Neural crest cell (in vitro differentiated cells): ENCODE measurements around the gene IGDCC3. TPM values are rescaled to one million over a fixed set of nuclear protein-coding genes. Genes with fewer than 3 reads are reported as not detected.

ENCODE experiments used
- DNase-seq: peaks from one replicate; pipeline ENCODE4 v3.0.0; 2021; ENCODE audit warnings: low read depth, mixed read lengths, low spot score
- H3K27ac Mint-ChIP-seq: one replicate; pipeline ENCODE4 v1.8.0; 2021; ENCODE audit warnings: mild to moderate bottlenecking, mixed read lengths; ENCODE audit not compliant: unreplicated experiment
- H3K27me3 Mint-ChIP-seq: 2 replicates; pipeline ENCODE4 v1.8.0; 2021; ENCODE audit warnings: low read depth, mild to moderate bottlenecking, mixed read lengths
- H3K36me3 Mint-ChIP-seq: 2 replicates; pipeline ENCODE4 v1.8.0; 2021; ENCODE audit warnings: low read depth, mild to moderate bottlenecking, mixed read lengths
- H3K4me1 Mint-ChIP-seq: 2 replicates; pipeline ENCODE4 v1.8.0; 2021; ENCODE audit warnings: mixed read lengths
- H3K4me3 Mint-ChIP-seq: one replicate; pipeline ENCODE4 v1.8.0; 2021; ENCODE audit warnings: mild to moderate bottlenecking, mixed read lengths
- H3K9me3 Mint-ChIP-seq: 2 replicates; pipeline ENCODE4 v1.8.0; 2021; ENCODE audit warnings: mixed read lengths
- CTCF ChIP-seq: fragments of 200-600 bp; sonication (generic); conservative IDR thresholded peaks from 2 replicates; pipeline ENCODE4 v1.5.0; 2021; ENCODE audit warnings: antibody characterized with exemption, mild to moderate bottlenecking
- total RNA-seq: library from RNA; stranded (reverse); gene quantifications from 2 replicates; pipeline ENCODE4 v1.2.1, GENCODE V29; 2021

Gene IGDCC3
- total RNA-seq, 1 donor from 2014 or later: 300 TPM

GRCh38 chr15:65289261-65289854 lies 88.4 kb downstream of the IGDCC3 start:
- H3K36me3 Mint-ChIP-seq: no peaks in the 10 kb centered on the region
- H3K27me3 Mint-ChIP-seq: no peaks in the 10 kb centered on the region
- TF ChIP-seq CTCF: no peak
- no peaks in the 10 kb centered on the region for H3K9me3 Mint-ChIP-seq
- peaks cover 25% of the 10 kb centered on the region for H3K4me1 Mint-ChIP-seq
- H3K27ac Mint-ChIP-seq: no peak overlapping the region
- H3K4me3 Mint-ChIP-seq: peak overlapping the region; percentile 6
- DNase-seq: no peak

GRCh38 chr15:65287520-65287855 lies 90.3 kb downstream of the IGDCC3 start:
- no peak for TF ChIP-seq CTCF
- peaks cover 5% of the 10 kb centered on the region for H3K36me3 Mint-ChIP-seq
- no peak overlapping the region for H3K27ac Mint-ChIP-seq
- H3K27me3 Mint-ChIP-seq: no peaks in the 10 kb centered on the region
- no peak for DNase-seq
- no peaks in the 10 kb centered on the region for H3K9me3 Mint-ChIP-seq
- peak overlapping the region; percentile 80 for H3K4me3 Mint-ChIP-seq
- H3K4me1 Mint-ChIP-seq: peaks cover 36% of the 10 kb centered on the region

- Mint-ChIP-seq H3K27ac (peak within 1 kb of the TSS; percentile 97), H3K4me3 (peak within 1 kb of the TSS; percentile 88), H3K4me1 (peaks cover 40% of the 10 kb centered on the region)
Observed at GRCh38 chr15:65286704-65287519, 90.9 kb downstream of the IGDCC3 start, which contains the start of gene PARP16. PARP16 (minus strand) TSS chr15:65286883; CDS start chr15:65286426, 457 bp downstream.

GRCh38 chr15:65286069-65286703 lies 91.6 kb downstream of the IGDCC3 start:
- peaks cover 5% of the 10 kb centered on the region for H3K36me3 Mint-ChIP-seq
- H3K4me1 Mint-ChIP-seq: peaks cover 40% of the 10 kb centered on the region
- no peaks in the 10 kb centered on the region for H3K9me3 Mint-ChIP-seq
- H3K4me3 Mint-ChIP-seq: peak overlapping the region; percentile 88
- no peaks in the 10 kb centered on the region for H3K27me3 Mint-ChIP-seq
- DNase-seq: no peak
- no peak for TF ChIP-seq CTCF
- peak overlapping the region; percentile 97 for H3K27ac Mint-ChIP-seq

More at GRCh38 chr15:65286704-65287519, 90.9 kb downstream of the IGDCC3 start, which contains the start of gene PARP16:
- Mint-ChIP-seq H3K36me3 (peaks cover 5% of the 10 kb centered on the region), H3K27me3 (no peaks in the 10 kb centered on the region), H3K9me3 (no peaks in the 10 kb centered on the region)
- TF ChIP-seq CTCF: peak; percentile 38
- peak; percentile 86 for DNase-seq

- no peaks in the 10 kb centered on the region for H3K27me3 Mint-ChIP-seq
Observed at GRCh38 chr15:65285291-65286068, 92.3 kb downstream of the IGDCC3 start.

More at GRCh38 chr15:65285291-65286068, 92.3 kb downstream of the IGDCC3 start:
- H3K36me3 Mint-ChIP-seq: peaks cover 5% of the 10 kb centered on the region
- TF ChIP-seq CTCF: no peak
- no peaks in the 10 kb centered on the region for H3K9me3 Mint-ChIP-seq
- H3K4me1 Mint-ChIP-seq: peaks cover 40% of the 10 kb centered on the region
- peak overlapping the region; percentile 88 for H3K4me3 Mint-ChIP-seq
- peak overlapping the region; percentile 97 for H3K27ac Mint-ChIP-seq
- DNase-seq: no peak
